Kidney tubule cell (primary cell): Measurements from ENCODE around the gene FAM237B.

ENCODE experiments used
- DNase-seq: peaks from one replicate; pipeline ENCODE4 v3.0.0-alpha.2; 2018; ENCODE audit warnings: low spot score

Gene FAM237B

DNA sequence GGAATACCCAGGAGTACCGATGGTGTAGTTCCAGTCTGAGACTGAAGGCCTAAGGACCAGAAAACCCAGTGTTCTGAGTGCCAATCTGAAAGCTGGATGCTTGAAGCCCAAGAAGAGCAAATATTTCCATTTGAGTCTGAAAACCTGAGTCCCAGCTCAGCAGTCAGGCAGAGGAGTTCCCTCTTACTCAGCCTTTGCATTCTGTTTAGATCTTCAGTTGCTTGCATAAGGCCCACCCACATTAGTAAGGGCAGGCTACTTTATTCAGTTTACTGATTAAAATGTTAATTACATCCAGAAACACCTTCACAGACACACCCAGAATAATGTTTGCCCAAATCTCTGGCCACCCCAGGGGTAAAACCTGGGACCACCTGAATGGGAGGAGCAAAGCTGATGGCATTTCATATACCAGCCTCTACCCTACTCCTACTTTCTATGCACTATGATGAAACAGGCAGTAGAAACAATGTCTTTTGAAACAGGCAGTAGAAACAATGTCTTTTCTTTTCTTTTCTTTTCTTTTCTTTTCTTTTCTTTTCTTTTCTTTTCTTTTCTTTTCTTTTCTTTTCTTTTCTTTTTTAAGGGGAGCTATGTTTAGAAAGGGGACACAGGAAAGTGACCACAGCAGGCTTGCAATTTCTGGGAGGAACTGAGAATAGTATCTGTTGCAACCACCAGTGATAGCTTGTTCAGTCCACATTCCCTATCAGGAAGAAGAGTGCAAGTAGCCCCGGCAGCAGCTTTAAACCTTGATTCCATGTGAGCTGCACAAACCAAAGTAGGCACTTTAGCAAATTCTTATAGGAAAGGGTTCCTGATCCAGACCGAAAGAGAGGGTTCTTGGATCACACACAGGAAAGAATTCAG lies 30.6 kb downstream of the FAM237B start:
- DNase-seq: no peak

DNA sequence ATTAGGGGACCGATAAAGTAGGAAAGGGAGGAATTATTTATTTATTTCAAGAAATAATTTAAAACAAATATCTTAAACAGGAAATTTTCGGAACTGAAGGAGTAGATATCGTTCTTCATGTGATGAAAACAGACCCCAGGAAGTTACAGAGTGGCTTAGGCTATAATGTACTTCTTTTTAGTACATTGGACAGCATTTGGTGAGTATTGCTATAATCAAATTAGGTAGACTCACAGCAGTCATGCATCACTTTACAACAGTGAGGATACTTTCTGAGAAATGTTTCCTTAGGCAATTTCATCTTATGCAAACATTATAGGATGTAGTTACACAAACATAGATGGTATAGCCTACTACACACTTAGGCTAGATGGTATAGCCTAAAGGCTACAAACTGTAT lies 33.0 kb downstream of the FAM237B start:
- no peak for DNase-seq

DNA sequence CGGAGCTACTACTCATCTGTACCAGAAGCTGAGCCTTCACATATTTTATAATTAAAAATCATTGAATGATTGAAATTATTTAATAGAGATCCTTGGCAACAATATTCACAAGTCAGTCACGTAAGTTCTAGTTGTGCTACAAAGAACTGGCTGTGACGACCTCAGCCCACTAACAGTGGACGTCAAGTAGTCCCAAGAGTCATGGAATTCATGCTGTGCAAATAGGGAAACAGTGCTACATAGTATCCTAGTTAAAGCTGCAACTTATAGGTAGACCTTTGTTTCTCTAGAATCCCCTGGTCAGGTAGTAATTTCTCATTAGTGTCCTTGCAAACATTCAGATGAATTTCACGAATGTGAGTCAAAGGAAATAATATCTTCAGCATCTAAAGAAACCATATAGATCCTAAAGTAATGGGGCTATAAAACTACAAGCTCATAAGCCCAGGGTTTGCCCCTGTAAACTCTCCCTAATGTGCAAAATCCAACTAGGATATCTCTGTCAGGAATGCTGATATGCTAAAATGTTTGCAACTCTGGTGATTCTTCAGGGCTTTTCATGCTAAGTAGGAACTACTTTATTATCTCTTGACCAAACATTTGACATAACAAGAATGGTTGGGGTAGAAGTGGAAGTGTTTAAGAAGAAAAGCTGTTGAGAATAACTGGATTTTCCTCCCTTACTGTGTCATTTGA lies 44.9 kb downstream of the FAM237B start:
- DNase-seq: no peak

DNA sequence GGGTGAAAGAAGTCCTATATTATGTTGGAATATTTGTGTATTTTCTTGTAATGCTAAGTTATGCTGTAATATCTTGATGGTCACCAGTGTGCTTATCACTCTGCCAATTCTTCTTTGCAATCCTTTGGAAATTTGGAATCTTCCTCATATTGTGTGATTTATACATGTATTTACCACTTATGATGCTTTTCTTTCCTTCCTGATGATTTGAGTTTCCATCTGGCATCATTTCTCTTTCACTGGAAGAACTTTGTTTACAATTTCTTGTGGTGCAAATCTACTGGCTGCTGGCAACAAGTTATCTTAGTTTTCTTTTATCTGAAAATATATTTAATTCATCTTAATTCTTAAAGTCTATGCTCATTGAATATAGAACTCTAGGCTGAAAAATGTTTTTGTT lies 46.9 kb downstream of the FAM237B start:
- DNase-seq: no peak

DNA sequence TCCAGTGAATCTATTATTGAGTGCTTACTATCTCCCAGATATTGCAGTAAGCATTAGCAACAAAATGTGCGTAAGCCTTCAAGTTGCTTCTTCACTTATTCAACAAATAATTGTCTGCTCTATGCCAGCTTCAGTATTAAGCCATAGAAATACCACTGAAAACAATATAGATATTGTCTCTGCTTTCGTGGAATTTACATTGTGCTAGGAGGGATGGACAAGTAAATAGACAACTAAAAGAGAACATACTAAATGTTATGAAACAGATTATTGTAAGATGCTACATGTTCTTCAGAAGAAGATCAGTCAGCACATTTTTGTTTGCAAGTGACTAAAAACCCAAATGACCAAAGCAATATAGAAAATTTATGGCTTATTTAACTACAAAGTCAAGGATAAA lies 48.9 kb downstream of the FAM237B start:
- no peak for DNase-seq

DNA sequence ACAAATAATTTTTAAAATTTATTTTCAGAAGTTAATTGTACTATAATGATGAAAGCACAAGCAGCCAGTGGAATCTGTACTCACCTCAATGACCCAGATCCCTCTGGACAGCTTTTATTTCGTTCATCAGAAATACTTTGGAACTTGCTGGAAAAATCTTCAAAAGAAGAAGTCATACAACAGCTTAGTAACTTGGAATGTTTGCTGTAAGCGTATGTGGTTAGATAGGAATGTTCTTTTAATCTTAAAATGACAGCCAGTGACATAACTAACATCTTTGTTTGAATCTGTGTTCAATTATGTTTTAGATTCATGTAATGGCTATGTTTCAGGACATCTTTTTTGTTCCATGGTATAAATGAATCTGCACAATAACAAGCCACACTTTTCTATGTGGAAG lies 49.4 kb downstream of the FAM237B start:
- DNase-seq: peak; percentile 42

DNA sequence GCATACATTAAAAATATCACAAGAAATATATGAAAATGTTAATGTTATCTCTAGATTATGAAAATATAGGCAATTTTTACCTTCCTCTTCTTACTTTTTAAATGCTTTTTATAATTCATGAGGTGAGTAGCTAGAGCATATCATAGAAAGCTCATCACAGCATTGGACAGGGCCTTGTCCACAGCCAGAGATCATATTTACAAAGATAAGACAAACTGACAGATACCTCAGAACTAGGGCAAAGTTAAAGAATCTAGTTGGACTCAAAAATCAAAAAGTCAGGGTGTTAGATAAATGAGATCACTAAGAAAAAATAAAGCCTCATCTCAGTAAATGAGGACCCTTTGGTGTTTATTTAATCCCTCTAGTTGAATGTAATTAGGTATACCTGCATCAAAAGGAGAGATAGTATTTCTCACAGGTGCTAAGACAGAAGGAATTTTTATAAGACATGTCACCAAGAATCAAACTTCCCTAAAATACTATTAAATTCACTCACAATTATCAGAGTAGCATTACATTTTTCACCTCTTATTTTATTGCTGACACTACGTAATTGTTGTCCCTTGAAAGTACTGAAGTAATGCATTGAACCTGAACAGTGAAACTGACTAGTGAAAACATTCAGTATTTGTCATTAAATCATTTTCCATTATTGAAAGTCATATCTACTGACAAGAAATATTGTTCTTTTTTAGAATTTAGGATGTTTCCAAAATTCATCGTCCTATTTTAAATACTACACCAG lies 50.5 kb downstream of the FAM237B start:
- DNase-seq: no peak

DNA sequence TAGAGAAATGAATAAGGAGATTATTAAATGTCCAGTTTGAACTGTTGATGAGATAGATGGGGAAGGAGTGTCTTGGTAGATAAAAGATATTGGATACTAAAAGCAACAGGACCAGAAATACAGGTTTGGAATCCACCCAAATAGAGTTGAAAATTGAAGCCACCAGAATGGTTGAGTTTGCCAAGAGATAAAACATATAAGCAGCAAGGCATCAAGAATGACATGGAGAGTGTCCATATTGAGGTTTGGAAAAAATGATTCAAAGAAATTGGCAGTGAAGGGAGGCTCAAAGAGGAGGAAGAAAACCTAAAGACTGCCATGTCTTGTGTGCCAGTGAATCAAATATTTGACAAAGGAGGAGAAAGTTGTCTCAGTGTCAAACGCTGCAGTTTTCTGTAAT lies 51.9 kb downstream of the FAM237B start:
- no peak for DNase-seq

DNA sequence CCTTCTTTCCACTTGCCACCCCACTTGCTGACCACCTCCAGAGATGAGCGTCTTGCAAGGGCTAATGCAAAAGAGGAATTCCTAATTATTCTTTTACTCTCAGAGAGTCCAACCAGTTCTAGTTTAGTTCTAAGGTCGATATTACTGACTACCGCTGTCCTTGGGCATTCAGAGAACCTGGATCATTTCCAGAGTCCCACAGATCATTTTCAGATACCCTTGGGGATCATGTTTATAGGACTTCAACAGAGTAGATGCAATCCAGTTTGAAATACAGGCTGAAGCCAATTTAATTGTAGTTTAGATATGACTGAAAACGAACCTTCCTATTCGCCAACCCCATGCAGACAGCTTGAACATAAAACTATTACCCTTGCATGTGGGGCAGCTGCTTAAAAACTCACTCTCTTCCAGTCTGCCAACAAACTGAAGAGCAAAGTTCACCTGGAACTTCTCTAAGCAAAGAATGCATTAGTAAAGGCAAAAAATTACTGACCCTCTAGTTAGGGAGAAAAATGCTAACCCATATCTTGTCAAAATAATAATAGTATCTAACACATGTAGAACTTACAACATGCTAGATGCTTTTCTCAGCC lies 53.7 kb downstream of the FAM237B start:
- DNase-seq: no peak

DNA sequence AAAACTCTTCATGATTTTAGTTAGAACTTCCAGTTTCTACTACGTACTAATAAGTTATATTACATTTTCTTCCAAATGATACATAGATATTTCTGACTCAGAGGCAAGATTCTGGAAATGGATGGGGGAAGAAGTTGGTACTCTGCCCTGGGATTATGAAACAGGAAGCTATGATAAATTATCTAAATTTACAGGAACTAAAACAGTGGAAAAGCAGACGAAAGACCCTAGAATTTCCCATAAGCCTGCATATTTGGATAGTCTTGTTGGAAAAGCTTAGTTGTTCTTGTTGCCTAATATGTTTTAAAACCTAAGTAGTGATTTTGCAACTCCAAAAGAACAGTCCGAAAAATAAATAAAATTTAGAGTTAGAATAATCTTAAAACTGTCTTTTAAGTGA lies 54.3 kb downstream of the FAM237B start:
- DNase-seq: no peak
